K562 (cell line): ENCODE data around the gene TCF12.

Source experiments
- ARHGAP35 ChIP-seq: fragments of 450-650 bp; IDR thresholded peaks from 2 replicates; pipeline ENCODE4 v1.6.1; 2018; ENCODE audit not compliant: partially characterized antibody
- ATF7 ChIP-seq: fragments of 450-650 bp; IDR thresholded peaks from 2 replicates; pipeline ENCODE4 v1.7.1; 2014; ENCODE audit warnings: mild to moderate bottlenecking, moderate library complexity
- CTCF ChIP-seq, 3 experiments: IDR thresholded peaks in 2 of 3; conservative IDR thresholded peaks in 1 of 3; 2 replicates each; pipeline ENCODE4 v1.5.1; 2011 to 2012; ENCODE audit warnings: low read length in 3 of 3, mild to moderate bottlenecking in 3 of 3, control low read depth in 2 of 3, improper control_type of control experiment in 1 of 3, inconsistent platforms in 1 of 3, low read depth in 1 of 3, mixed read lengths in 1 of 3, moderate library complexity in 1 of 3; ENCODE audit not compliant: insufficient read depth in 2 of 3
- KAT7 ChIP-seq: sonication (generic); formaldehyde crosslinking; IDR thresholded peaks from 2 replicates; pipeline ENCODE4 v1.8.0; 2022; ENCODE audit warnings: missing genetic modification reagents, mild to moderate bottlenecking, borderline replicate concordance
- MAFG ChIP-seq: fragments of 450-650 bp; conservative IDR thresholded peaks from 2 replicates; pipeline ENCODE4 v1.6.1; 2016; ENCODE audit warnings: missing genetic modification characterization, missing compliant biosample characterization
- PHF21A ChIP-seq: fragments of 450-650 bp; IDR thresholded peaks from 2 replicates; pipeline ENCODE4 v1.6.1; 2017; ENCODE audit warnings: low read depth, borderline replicate concordance
- POLR2AphosphoS5 ChIP-seq: IDR thresholded peaks from 2 replicates; pipeline ENCODE4 v1.6.1; 2011; ENCODE audit warnings: mild to moderate bottlenecking, low read depth, low read length, moderate library complexity; ENCODE audit not compliant: control insufficient read depth, insufficient read depth
- SIX5 ChIP-seq, 2 experiments: IDR thresholded peaks; 2 replicates each; pipeline ENCODE4 v1.6.1; 2011; ENCODE audit warnings: low read length in 2 of 2, borderline replicate concordance in 1 of 2, low read depth in 1 of 2, mild to moderate bottlenecking in 1 of 2, moderate library complexity in 1 of 2; ENCODE audit not compliant: insufficient read depth in 1 of 2
- SMAD3 ChIP-seq: fragments of 450-650 bp; formaldehyde crosslinking; conservative IDR thresholded peaks from 2 replicates; pipeline ENCODE4 v1.4.0; 2020; ENCODE audit warnings: mild to moderate bottlenecking
- SREBF2 ChIP-seq: sonication (generic); formaldehyde crosslinking; IDR thresholded peaks from 2 replicates; pipeline ENCODE4 v1.4.0; 2020; ENCODE audit warnings: mild to moderate bottlenecking, missing genetic modification reagents
- TBP ChIP-seq: optimal IDR thresholded peaks from 2 replicates; pipeline ENCODE3; 2011; ENCODE audit warnings: low read depth, low read length, improper control_type of control experiment
- XRCC5 ChIP-seq: fragments of 200-400 bp; formaldehyde crosslinking; IDR thresholded peaks from 2 replicates; pipeline ENCODE4 v1.6.1; 2017; ENCODE audit warnings: low read depth, mild to moderate bottlenecking, low read length

GRCh38 chr15:57235873-57236272 is 317.4 kb downstream of the TCF12 start:
- TF ChIP-seq CTCF (IDR thresholded peaks at IDR 0.05 in 2 of 3, conservative IDR thresholded peaks at IDR 0.05 in 1 of 3; ENCODE audit: insufficient read depth in 2 of 3, low read depth in 1 of 3, low read length in 3 of 3) = no peak
- no peak for TF ChIP-seq ARHGAP35
- no peak for TF ChIP-seq SREBF2
- no peak for TF ChIP-seq SIX5 (IDR thresholded peaks at IDR 0.05; ENCODE audit: borderline replicate concordance in 1 of 2, insufficient read depth in 1 of 2, low read depth in 1 of 2, low read length in 2 of 2)
- TF ChIP-seq POLR2AphosphoS5 = no peak
- TF ChIP-seq PHF21A = no peak
- no peak for TF ChIP-seq ATF7
- no peak for TF ChIP-seq XRCC5
- no peak for TF ChIP-seq MAFG (tag)
- no peak for TF ChIP-seq KAT7 (CRISPR knock-in tag)
- TF ChIP-seq SMAD3 = no peak
- TF ChIP-seq TBP = no peak
